Activated CD8-positive, alpha-beta T cell treated with anti-CD3 and anti-CD28 coated beads for 36 hours (primary cell): ENCODE data around the gene MCOLN3. TPM values are rescaled to one million over a fixed set of nuclear protein-coding genes. Genes with fewer than 3 reads are reported as not detected.

Experiments
- ATAC-seq: fragments of 200-7000 bp; cut with Tn5 transposase; one replicate; pipeline ENCODE4 v1.10.0; 2021; ENCODE audit warnings: mild to moderate bottlenecking, moderate library complexity
- CTCF ChIA-PET: fragments of 350-600 bp; sonication (Branson Sonifier 250); formaldehyde crosslinking; loops from one replicate; lab custom pipeline; 2021; ENCODE audit warnings: antibody characterized with exemption; lab: Charles Lee
- POLR2A ChIA-PET: fragments of 350-600 bp; sonication (Branson Sonifier 250); formaldehyde crosslinking; loops from one replicate; lab custom pipeline; 2021; ENCODE audit warnings: antibody characterized with exemption; lab: Charles Lee
- DNase-seq: peaks from one replicate; pipeline ENCODE4 v3.0.0-alpha.2; 2020
- H3K27ac Mint-ChIP-seq: one replicate; pipeline ENCODE4 v1.8.0; 2021; ENCODE audit warnings: mild to moderate bottlenecking, mixed read lengths
- H3K27me3 Mint-ChIP-seq: one replicate; pipeline ENCODE4 v1.8.0; 2021; ENCODE audit warnings: mixed read lengths
- H3K36me3 Mint-ChIP-seq: one replicate; pipeline ENCODE4 v1.8.0; 2021; ENCODE audit warnings: low read depth, mixed read lengths
- H3K4me1 Mint-ChIP-seq: one replicate; pipeline ENCODE4 v1.8.0; 2021; ENCODE audit warnings: low read depth, mixed read lengths
- H3K4me3 Mint-ChIP-seq: one replicate; pipeline ENCODE4 v1.8.0; 2021; ENCODE audit warnings: mild to moderate bottlenecking, moderate library complexity, mixed read lengths
- H3K9me3 Mint-ChIP-seq: one replicate; pipeline ENCODE4 v1.8.0; 2021; ENCODE audit warnings: mixed read lengths
- CTCF ChIP-seq: fragments of 200-600 bp; IDR thresholded peaks from one replicate; pipeline ENCODE4 v1.8.0; 2022; ENCODE audit warnings: antibody characterized with exemption, mild to moderate bottlenecking
- intact Hi-C: fragments of 100-400 bp; cut with micrococcal nuclease; formaldehyde crosslinking; loops from one replicate; pipeline ENCODE4 v1.10.0; 2022
- total RNA-seq, 2 experiments: library from RNA; stranded (reverse); gene quantifications; one replicate each; pipeline ENCODE4 v1.2.3, GENCODE V29; 2021

MCOLN3 gene
- total RNA-seq, 2 experiments from 2014 or later = 0.25 to 0.29 TPM

GRCh38 chr1:85047472-85048295 is 616 bp downstream of the MCOLN3 start:
- no peak overlapping the region for H3K27ac Mint-ChIP-seq
- intact Hi-C loops = no loop called here

GRCh38 chr1:85047144-85047471 is 1.2 kb downstream of the MCOLN3 start:
- Mint-ChIP-seq H3K4me1 (peaks cover 20% of the 10 kb centered on the region), H3K4me3 (peak overlapping the region; percentile 47), H3K36me3 (no peaks in the 10 kb centered on the region), H3K27me3 (peaks cover 45% of the 10 kb centered on the region), H3K9me3 (no peaks in the 10 kb centered on the region), H3K27ac (no peak overlapping the region)
- CTCF ChIA-PET = interaction anchor here (0.9 to 3.8 kb wide), 3 partner anchors 10 to 102 kb away, joined by 3 to 16 read pairs (median 6); no protein-coding TSS in a partner anchor
- intact Hi-C loops = no loop called here
- DNase-seq (no peak), ATAC-seq (no peak)
- POLR2A ChIA-PET = no interaction called here
- TF ChIP-seq CTCF = no peak

More at GRCh38 chr1:85047472-85048295, 616 bp downstream of the MCOLN3 start:
- POLR2A ChIA-PET = interaction anchor here (1.0 kb wide), 1 partner anchor 153 kb away, joined by 3 read pairs; the partner anchor contains the start of gene SYDE2
- no peaks in the 10 kb centered on the region for H3K36me3 Mint-ChIP-seq
- peaks cover 45% of the 10 kb centered on the region for H3K27me3 Mint-ChIP-seq
- CTCF ChIA-PET = interaction anchor here (0.9 to 3.8 kb wide), 6 partner anchors 10 to 207 kb away, joined by 3 to 16 read pairs (median 4); a partner anchor contains a TSS
- DNase-seq (peak; percentile 13), ATAC-seq (peak; percentile 62)
- peak overlapping the region; percentile 47 for H3K4me3 Mint-ChIP-seq
- H3K9me3 Mint-ChIP-seq = no peaks in the 10 kb centered on the region
- TF ChIP-seq CTCF = no peak
- H3K4me1 Mint-ChIP-seq = peaks cover 20% of the 10 kb centered on the region

GRCh38 chr1:85042413-85042812 is 5.9 kb downstream of the MCOLN3 start:
- Mint-ChIP-seq H3K36me3 (no peaks in the 10 kb centered on the region), H3K9me3 (no peaks in the 10 kb centered on the region), H3K27me3 (peaks cover 33% of the 10 kb centered on the region), H3K4me3 (no peak overlapping the region), H3K27ac (no peak overlapping the region), H3K4me1 (no peaks in the 10 kb centered on the region)
- POLR2A ChIA-PET = no interaction called here
- DNase-seq (no peak), ATAC-seq (no peak)
- CTCF ChIA-PET = interaction anchor here (1.1 to 1.4 kb wide), 2 partner anchors 98 to 217 kb away, joined by 3 to 5 read pairs; partner anchors contain the start of gene C1orf52
- TF ChIP-seq CTCF = no peak
- intact Hi-C loops = no loop called here

GRCh38 chr1:85041793-85042192 is 6.5 kb downstream of the MCOLN3 start:
- H3K27ac Mint-ChIP-seq = no peak overlapping the region
- intact Hi-C loops = no loop called here
- H3K36me3 Mint-ChIP-seq = no peaks in the 10 kb centered on the region
- ATAC-seq (no peak), DNase-seq (no peak)
- no peak for TF ChIP-seq CTCF
- H3K9me3 Mint-ChIP-seq = no peaks in the 10 kb centered on the region
- H3K4me1 Mint-ChIP-seq = no peaks in the 10 kb centered on the region
- peaks cover 27% of the 10 kb centered on the region for H3K27me3 Mint-ChIP-seq
- ChIA-PET CTCF (no interaction called here), POLR2A (no interaction called here)
- no peak overlapping the region for H3K4me3 Mint-ChIP-seq

GRCh38 chr1:85033221-85033620 is 15.1 kb downstream of the MCOLN3 start:
- Mint-ChIP-seq H3K9me3 (no peaks in the 10 kb centered on the region), H3K4me1 (no peaks in the 10 kb centered on the region), H3K4me3 (no peak overlapping the region), H3K36me3 (no peaks in the 10 kb centered on the region), H3K27me3 (peaks cover 3% of the 10 kb centered on the region), H3K27ac (no peak overlapping the region)
- POLR2A ChIA-PET = no interaction called here
- CTCF ChIA-PET = interaction anchor here (0.9 to 4.1 kb wide), 5 partner anchors 14 to 226 kb away, joined by 3 to 29 read pairs (median 3); partner anchors contain the start of gene C1orf52
- TF ChIP-seq CTCF = no peak
- intact Hi-C loops = no loop called here
- ATAC-seq (no peak), DNase-seq (no peak)
